Activated CD4-positive, alpha-beta T cell treated with anti-CD3 and anti-CD28 coated beads, Interleukin-2, Interleukin-6, amounts not matched to agents 100 ng/mL and 50 ng/mL, durations not matched to agents 16 hours and 8 hours (primary cell): ENCODE measurements around the gene PYGM.

Source experiments
- DNase-seq: peaks from one replicate; pipeline ENCODE4 v3.0.0-alpha.2; 2020

The PYGM gene

GRCh38 chr11:64790205-64791095 is 30.7 kb upstream of the PYGM start:
- no peak for DNase-seq

- DNase-seq: no peak
These were observed 29.8 kb upstream of the PYGM start for GRCh38 chr11:64789331-64790204.

GRCh38 chr11:64788321-64789215 is 28.8 kb upstream of the PYGM start:
- no peak for DNase-seq

GRCh38 chr11:64787526-64788320 is 27.9 kb upstream of the PYGM start:
- DNase-seq: peak; percentile 59

- no peak for DNase-seq
These were observed 26.5 kb upstream of the PYGM start for GRCh38 chr11:64786308-64786707.

- DNase-seq: no peak
These were observed 25.2 kb upstream of the PYGM start for GRCh38 chr11:64784813-64785581.

- peak; percentile 100 for DNase-seq
These were observed 18.9 kb upstream of the PYGM start, which contains the start of gene SF1 for GRCh38 chr11:64778473-64779298. SF1 (minus strand) TSS chr11:64778542; CDS start chr11:64778392, 150 bp downstream.

GRCh38 chr11:64778223-64778472 is 18.4 kb upstream of the PYGM start:
- DNase-seq: no peak

GRCh38 chr11:64777449-64778222 is 17.9 kb upstream of the PYGM start:
- peak; percentile 87 for DNase-seq

GRCh38 chr11:64776875-64777274 is 17.1 kb upstream of the PYGM start:
- DNase-seq: no peak

GRCh38 chr11:64776425-64776824 is 16.7 kb upstream of the PYGM start:
- no peak for DNase-seq

- DNase-seq: no peak
These were observed 14.4 kb upstream of the PYGM start for GRCh38 chr11:64774144-64774543.

GRCh38 chr11:64772303-64773018 is 12.7 kb upstream of the PYGM start:
- no peak for DNase-seq

GRCh38 chr11:64771861-64772260 is 12.1 kb upstream of the PYGM start:
- no peak for DNase-seq

GRCh38 chr11:64770120-64770519 is 10.3 kb upstream of the PYGM start:
- no peak for DNase-seq

- DNase-seq: no peak
These were observed 9.5 kb upstream of the PYGM start for GRCh38 chr11:64769283-64769682.

- DNase-seq: no peak
These were observed 8.5 kb upstream of the PYGM start for GRCh38 chr11:64768300-64768694.

- DNase-seq: peak; percentile 84
These were observed 7.8 kb upstream of the PYGM start for GRCh38 chr11:64767344-64768299.
